ENCODE data around the gene TMEM270.
A peak's percentile ranks its signal among the peaks of the same experiment; 100 is the strongest.
"Not testable (repeated sequence)": the region's sequence is repeated elsewhere in the genome, so short reads cannot be mapped to it uniquely, and the experiment has no call there.

Gene TMEM270

GRCh38 chr7:73832806-73833205 lies 28.2 kb upstream of the TMEM270 start:
- no peak for DNase-seq (ENCODE audit: low read depth)

- DNase-seq (ENCODE audit: low read depth): no peak
These were observed 27.6 kb upstream of the TMEM270 start for GRCh38 chr7:73833251-73833919.

- no peak for DNase-seq (ENCODE audit: low read depth)
These were observed 26.2 kb upstream of the TMEM270 start for GRCh38 chr7:73834626-73835191.

GRCh38 chr7:73837167-73837566 lies 23.8 kb upstream of the TMEM270 start:
- not testable (repeated sequence) for DNase-seq (ENCODE audit: low read depth)

- no peak for DNase-seq (ENCODE audit: low read depth)
These were observed 22.3 kb upstream of the TMEM270 start for GRCh38 chr7:73838642-73839041.

- no peak for DNase-seq (ENCODE audit: low read depth)
These were observed 21.7 kb upstream of the TMEM270 start for GRCh38 chr7:73839290-73839689.

- no peak for DNase-seq (ENCODE audit: low read depth)
These were observed 20.9 kb upstream of the TMEM270 start for GRCh38 chr7:73839743-73840714.

GRCh38 chr7:73840715-73841379 lies 20.1 kb upstream of the TMEM270 start:
- DNase-seq (ENCODE audit: low read depth): no peak

- DNase-seq (ENCODE audit: low read depth): no peak
These were observed 19.3 kb upstream of the TMEM270 start for GRCh38 chr7:73841689-73842066.

- peak; percentile 93 for DNase-seq (ENCODE audit: low read depth)
These were observed 18.6 kb upstream of the TMEM270 start, which contains the start of gene METTL27 for GRCh38 chr7:73842067-73842976. METTL27 (minus strand) TSS chr7:73842516; CDS start chr7:73842140, 376 bp downstream.

GRCh38 chr7:73844131-73844547 lies 16.8 kb upstream of the TMEM270 start:
- no peak for DNase-seq (ENCODE audit: low read depth)

GRCh38 chr7:73844848-73845460 lies 16.0 kb upstream of the TMEM270 start:
- DNase-seq (ENCODE audit: low read depth): peak; percentile 71

GRCh38 chr7:73845701-73846195 lies 15.2 kb upstream of the TMEM270 start:
- not testable (repeated sequence) for DNase-seq (ENCODE audit: low read depth)

GRCh38 chr7:73847941-73848723 lies 12.8 kb upstream of the TMEM270 start:
- no peak for DNase-seq (ENCODE audit: low read depth)

- DNase-seq (ENCODE audit: low read depth): peak; percentile 99
These were observed 10.2 kb upstream of the TMEM270 start for GRCh38 chr7:73850781-73851207.

- DNase-seq (ENCODE audit: low read depth): peak; percentile 97
These were observed 9.3 kb upstream of the TMEM270 start for GRCh38 chr7:73851410-73852338.

- no peak for DNase-seq (ENCODE audit: low read depth)
These were observed 8.5 kb upstream of the TMEM270 start for GRCh38 chr7:73852500-73852899.

GRCh38 chr7:73856941-73857340 lies 4.0 kb upstream of the TMEM270 start:
- DNase-seq (ENCODE audit: low read depth): no peak

Data from iris pigment epithelial cell (primary cell).